Stimulated activated CD4-positive, alpha-beta T cell treated with anti-CD3 and anti-CD28 coated beads, Interleukin-2, amount 100 ng/mL, for 24 hours (primary cell): ENCODE measurements around the gene CMTM4.
"Not testable (repeated sequence)": the region's sequence is repeated elsewhere in the genome, so short reads cannot be mapped to it uniquely, and the experiment has no call there.

Experiments used
- DNase-seq, 2 donors: peaks; one replicate each; pipeline ENCODE4 v3.0.0-alpha.2; 2020

Gene CMTM4

GRCh38 chr16:66611911-66612310 lies 84.6 kb downstream of the CMTM4 start:
- not testable (repeated sequence) for DNase-seq

- no peak for DNase-seq
Observed at GRCh38 chr16:66610111-66610820, 86.3 kb downstream of the CMTM4 start.

- DNase-seq = no peak
Observed at GRCh38 chr16:66609139-66609510, 87.4 kb downstream of the CMTM4 start.

- DNase-seq = peak; percentile 90 to 92
Observed at GRCh38 chr16:66608241-66609138, 88.1 kb downstream of the CMTM4 start.

- DNase-seq = no peak
Observed at GRCh38 chr16:66605979-66606751, 90.4 kb downstream of the CMTM4 start.

- DNase-seq = peak; percentile 44 to 51
Observed at GRCh38 chr16:66605177-66605978, 91.2 kb downstream of the CMTM4 start.

- DNase-seq = peak; percentile 80
Observed at GRCh38 chr16:66604376-66605176, 92.0 kb downstream of the CMTM4 start, which contains the start of gene CMTM3. Gene CMTM3, plus strand, starts transcription at chr16:66604704. Its CDS starts 102 bp downstream, at chr16:66604806.

- peak; percentile 64 to 67 for DNase-seq
Observed at GRCh38 chr16:66603537-66604375, 92.8 kb downstream of the CMTM4 start.

- DNase-seq = no peak
Observed at GRCh38 chr16:66601471-66601870, 95.1 kb downstream of the CMTM4 start.

- no peak for DNase-seq
Observed at GRCh38 chr16:66600477-66600876, 96.1 kb downstream of the CMTM4 start.

GRCh38 chr16:66599726-66600125 lies 96.8 kb downstream of the CMTM4 start:
- no peak for DNase-seq

- no peak for DNase-seq
Observed at GRCh38 chr16:66598111-66598510, 98.4 kb downstream of the CMTM4 start.

GRCh38 chr16:66596986-66597848 lies 99.3 kb downstream of the CMTM4 start:
- DNase-seq = no peak

- not testable (repeated sequence) for DNase-seq
Observed at GRCh38 chr16:66596559-66596958, 100.0 kb downstream of the CMTM4 start.

- no peak for DNase-seq
Observed at GRCh38 chr16:66594739-66595138, 101.8 kb downstream of the CMTM4 start.

GRCh38 chr16:66592814-66593213 lies 103.7 kb downstream of the CMTM4 start:
- DNase-seq = no peak

- no peak for DNase-seq
Observed at GRCh38 chr16:66592241-66592640, 104.3 kb downstream of the CMTM4 start.

GRCh38 chr16:66591018-66591417 lies 105.5 kb downstream of the CMTM4 start:
- DNase-seq = no peak

GRCh38 chr16:66590322-66590721 lies 106.2 kb downstream of the CMTM4 start:
- DNase-seq = no peak
